Peyer's patch (tissue), 4 donors: ENCODE data around the gene LIPM.

ENCODE experiments used
- POLR2A ChIP-seq, 2 donors: fragments of 450-650 bp; IDR thresholded peaks; one replicate each; pipeline ENCODE4 v1.5.1; 2017; ENCODE audit warnings: antibody characterized with exemption in 2 of 2, mild to moderate bottlenecking in 2 of 2, moderate library complexity in 2 of 2
- TF ChIP-seq, protein P1 (sequence below), 6 experiments: fragments of 450-650 bp in 4 of 6; fragments of 200-600 bp in 2 of 6; sonication (generic) in 1 of 6; IDR thresholded peaks; one replicate each; pipeline ENCODE4 v1.5.1; 2017 to 2019; ENCODE audit warnings: antibody characterized with exemption in 6 of 6, mild to moderate bottlenecking in 3 of 6, moderate library complexity in 1 of 6

GRCh38 chr10:88835910-88836221, 33.3 kb downstream of the LIPM start:
- TF ChIP-seq, protein P1, sequence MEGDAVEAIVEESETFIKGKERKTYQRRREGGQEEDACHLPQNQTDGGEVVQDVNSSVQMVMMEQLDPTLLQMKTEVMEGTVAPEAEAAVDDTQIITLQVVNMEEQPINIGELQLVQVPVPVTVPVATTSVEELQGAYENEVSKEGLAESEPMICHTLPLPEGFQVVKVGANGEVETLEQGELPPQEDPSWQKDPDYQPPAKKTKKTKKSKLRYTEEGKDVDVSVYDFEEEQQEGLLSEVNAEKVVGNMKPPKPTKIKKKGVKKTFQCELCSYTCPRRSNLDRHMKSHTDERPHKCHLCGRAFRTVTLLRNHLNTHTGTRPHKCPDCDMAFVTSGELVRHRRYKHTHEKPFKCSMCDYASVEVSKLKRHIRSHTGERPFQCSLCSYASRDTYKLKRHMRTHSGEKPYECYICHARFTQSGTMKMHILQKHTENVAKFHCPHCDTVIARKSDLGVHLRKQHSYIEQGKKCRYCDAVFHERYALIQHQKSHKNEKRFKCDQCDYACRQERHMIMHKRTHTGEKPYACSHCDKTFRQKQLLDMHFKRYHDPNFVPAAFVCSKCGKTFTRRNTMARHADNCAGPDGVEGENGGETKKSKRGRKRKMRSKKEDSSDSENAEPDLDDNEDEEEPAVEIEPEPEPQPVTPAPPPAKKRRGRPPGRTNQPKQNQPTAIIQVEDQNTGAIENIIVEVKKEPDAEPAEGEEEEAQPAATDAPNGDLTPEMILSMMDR (IDR thresholded peaks at IDR 0.05): peak in 1 of 6 experiments; percentile 1
- no peak for TF ChIP-seq POLR2A (IDR thresholded peaks at IDR 0.05)
